Measurements from ENCODE around the gene LIF.
"Not testable (repeated sequence)": the region's sequence is repeated elsewhere in the genome, so short reads cannot be mapped to it uniquely, and the experiment has no call there.

The LIF gene

GRCh38 chr22:30224161-30224857 is 22.2 kb downstream of the LIF start:
- DNase-seq = no peak

- no peak for DNase-seq
Observed at GRCh38 chr22:30223303-30223702, 23.3 kb downstream of the LIF start.

GRCh38 chr22:30222321-30222720 is 24.2 kb downstream of the LIF start:
- no peak for DNase-seq

GRCh38 chr22:30221121-30221992 is 25.2 kb downstream of the LIF start:
- peak; percentile 65 for DNase-seq

GRCh38 chr22:30220338-30221012 is 26.1 kb downstream of the LIF start:
- no peak for DNase-seq

GRCh38 chr22:30219668-30220278 is 26.8 kb downstream of the LIF start:
- no peak for DNase-seq

GRCh38 chr22:30219049-30219654 is 27.4 kb downstream of the LIF start:
- DNase-seq = no peak

GRCh38 chr22:30217698-30218560 is 28.6 kb downstream of the LIF start:
- DNase-seq = no peak

- no peak for DNase-seq
Observed at GRCh38 chr22:30216710-30217109, 29.8 kb downstream of the LIF start.

- DNase-seq = not testable (repeated sequence)
Observed at GRCh38 chr22:30216272-30216671, 30.3 kb downstream of the LIF start.

- no peak for DNase-seq
Observed at GRCh38 chr22:30214703-30215407, 31.7 kb downstream of the LIF start.

GRCh38 chr22:30212996-30213441 is 33.5 kb downstream of the LIF start:
- no peak for DNase-seq

- DNase-seq = no peak
Observed at GRCh38 chr22:30212363-30212995, 34.1 kb downstream of the LIF start.

GRCh38 chr22:30211124-30211820 is 35.3 kb downstream of the LIF start:
- DNase-seq = no peak

GRCh38 chr22:30210235-30210909 is 36.2 kb downstream of the LIF start:
- no peak for DNase-seq

- no peak for DNase-seq
Observed at GRCh38 chr22:30209642-30210041, 36.9 kb downstream of the LIF start.

- no peak for DNase-seq
Observed at GRCh38 chr22:30208631-30209603, 37.6 kb downstream of the LIF start.

- no peak for DNase-seq
Observed at GRCh38 chr22:30206944-30207343, 39.6 kb downstream of the LIF start.
